OCI-M1 (cell line): ENCODE measurements around the gene ECHS1.
"Not testable (repeated sequence)": the region's sequence is repeated elsewhere in the genome, so short reads cannot be mapped to it uniquely, and the experiment has no call there.

Experiments
- DNase-seq: peaks from one replicate; lab custom pipeline; 2025; lab: John Stamatoyannopoulos, UW

ECHS1 gene

GRCh38 chr10:133373174-133374090 is at the start of gene ECHS1:
Gene ECHS1 (minus strand): TSS chr10:133373354. CDS start chr10:133373333, 21 bp downstream.
- DNase-seq = peak; percentile 98

DNA sequence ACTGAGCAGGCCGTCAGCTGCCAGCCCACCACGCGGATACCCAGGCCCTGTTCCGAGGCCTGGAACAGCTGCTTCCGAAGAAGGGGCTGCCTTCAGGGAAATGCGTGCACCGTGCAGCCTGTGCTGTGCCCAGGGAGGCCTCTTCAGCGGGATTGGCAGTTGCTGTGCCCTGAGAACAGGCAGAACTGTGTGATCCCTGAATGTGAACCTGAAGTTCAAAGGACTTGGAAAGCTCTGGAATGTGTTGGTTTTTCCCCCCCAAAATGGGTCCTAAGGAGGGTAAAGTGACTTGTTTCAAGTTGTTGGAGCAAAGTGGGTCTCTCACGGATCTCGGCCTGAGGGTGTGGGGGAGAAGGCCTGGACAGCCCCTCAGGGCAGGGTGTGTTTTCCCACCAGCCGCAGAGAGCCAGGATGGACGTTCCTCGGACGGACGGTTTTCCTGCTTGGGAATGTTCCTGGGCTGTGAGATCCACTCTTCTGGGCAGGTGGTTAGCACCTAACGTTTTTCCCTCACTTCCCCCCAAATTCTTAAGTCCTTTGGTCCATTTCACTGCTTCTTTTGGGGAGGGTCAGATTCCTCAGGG is 49.2 kb upstream of the ECHS1 start:
- no peak for DNase-seq

- DNase-seq = no peak
Measured at GRCh38 chr10:133421336-133422222, 48.4 kb upstream of the ECHS1 start.

GRCh38 chr10:133420579-133420978 is 47.4 kb upstream of the ECHS1 start:
- no peak for DNase-seq

DNA sequence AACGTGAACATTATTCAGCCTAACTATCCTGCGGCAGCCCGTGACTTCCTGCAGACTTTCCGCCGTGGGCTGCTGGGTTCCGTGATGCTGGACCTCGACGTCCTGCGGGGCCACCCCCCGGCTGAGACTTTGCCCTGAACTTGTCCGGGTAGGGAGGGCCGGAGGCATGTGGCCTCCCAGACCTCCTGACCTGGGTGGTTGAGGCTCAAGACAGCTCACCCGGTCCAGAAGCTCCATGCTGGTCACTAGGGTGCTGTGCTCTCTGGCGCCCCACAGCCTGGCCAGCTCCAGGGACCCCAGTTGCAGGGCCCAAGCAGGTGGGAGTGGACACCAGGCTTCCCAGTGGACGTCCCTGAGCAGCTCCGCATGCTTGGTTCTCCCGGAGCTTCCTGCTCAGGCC is 46.9 kb upstream of the ECHS1 start:
- no peak for DNase-seq

DNA sequence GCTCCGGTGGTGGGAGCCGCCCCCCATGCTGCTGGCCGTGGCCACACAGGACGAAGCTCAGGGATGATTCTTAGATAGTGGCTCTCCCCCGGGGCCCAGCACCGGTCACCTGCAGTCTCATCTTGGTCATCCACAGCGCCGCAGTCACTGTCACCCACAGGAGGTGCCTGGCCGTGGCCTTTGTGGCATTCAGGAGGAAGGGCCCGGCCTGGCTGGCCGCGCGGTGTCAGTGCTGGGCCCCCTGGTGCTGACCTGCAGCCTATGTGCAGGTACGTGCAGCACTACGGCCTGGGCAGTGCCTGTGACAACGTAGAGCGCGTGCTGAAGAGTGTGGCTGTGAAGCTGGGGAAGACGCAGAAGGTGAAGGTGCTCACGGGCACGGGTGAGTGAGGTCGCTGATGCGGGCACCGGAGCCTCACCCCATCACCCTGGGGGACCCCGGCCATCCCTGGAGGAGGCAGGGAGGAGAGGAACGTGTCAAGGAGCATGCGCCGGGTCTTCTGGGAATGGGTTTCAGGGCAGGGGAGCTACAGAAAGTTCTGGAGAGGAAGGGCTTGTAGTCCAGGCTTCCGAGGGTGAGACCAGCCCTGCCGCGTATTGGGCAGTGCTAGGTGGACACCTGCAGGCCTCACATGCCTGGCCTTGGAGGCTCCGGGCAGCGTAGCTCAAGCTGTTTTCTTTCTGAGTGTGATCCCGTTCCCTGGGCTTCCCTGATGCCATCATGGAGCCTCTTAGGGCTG is 46.2 kb upstream of the ECHS1 start:
- no peak for DNase-seq

DNA sequence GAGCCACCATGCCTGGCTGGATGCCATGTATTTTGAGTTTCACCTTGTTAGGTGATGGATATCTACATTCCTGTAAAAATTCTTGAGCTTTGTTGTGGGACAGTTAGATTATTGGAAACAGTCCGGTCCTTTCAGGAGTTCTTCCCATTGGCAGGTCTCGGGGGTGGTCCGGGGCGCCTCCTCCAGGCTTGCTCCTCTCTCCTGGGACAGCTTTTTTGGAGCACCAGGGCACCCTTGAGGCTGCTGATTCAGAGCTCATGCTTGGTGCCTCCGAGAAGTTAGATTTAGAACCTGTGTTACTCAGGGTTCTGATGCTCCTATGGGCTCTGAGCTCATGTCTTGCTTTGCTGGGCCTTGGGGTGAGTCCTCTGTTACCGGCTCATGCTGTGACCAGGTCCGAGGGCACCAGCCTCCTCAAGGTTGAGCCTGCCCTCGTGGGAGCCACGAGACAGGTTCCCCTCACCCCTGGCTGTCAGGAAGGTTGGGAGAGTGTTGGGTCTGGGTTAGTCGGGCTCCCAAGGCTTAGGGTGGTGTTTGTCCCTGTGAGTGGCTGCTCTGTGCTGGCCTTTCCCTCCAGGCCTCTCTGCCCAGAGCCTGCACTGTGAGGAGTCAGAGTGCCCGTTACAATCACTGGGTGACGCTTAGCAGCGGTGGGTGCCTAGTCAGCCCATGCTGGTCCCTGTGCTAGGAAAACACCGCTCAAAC is 45.3 kb upstream of the ECHS1 start:
- DNase-seq = no peak

DNA sequence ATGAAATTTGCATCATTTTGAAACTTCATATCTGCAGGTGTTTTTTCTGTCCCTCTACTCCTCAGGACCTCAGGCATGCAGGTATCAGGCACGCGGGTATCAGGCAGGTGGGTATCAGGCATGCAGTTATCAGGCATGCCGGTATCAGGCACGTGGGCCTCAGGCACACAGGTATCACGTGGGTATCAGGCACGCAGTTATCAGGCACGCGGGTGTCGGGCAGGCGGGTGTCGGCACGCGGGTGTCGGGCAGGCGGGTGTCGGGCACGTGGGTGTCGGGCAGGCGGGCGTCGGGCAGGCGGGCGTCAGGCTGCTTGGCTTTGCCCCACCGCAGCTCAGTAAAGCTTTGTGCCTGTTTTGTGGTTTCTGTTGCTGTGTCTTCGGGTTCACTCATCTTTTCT is 42.6 kb upstream of the ECHS1 start:
- DNase-seq = no peak

DNA sequence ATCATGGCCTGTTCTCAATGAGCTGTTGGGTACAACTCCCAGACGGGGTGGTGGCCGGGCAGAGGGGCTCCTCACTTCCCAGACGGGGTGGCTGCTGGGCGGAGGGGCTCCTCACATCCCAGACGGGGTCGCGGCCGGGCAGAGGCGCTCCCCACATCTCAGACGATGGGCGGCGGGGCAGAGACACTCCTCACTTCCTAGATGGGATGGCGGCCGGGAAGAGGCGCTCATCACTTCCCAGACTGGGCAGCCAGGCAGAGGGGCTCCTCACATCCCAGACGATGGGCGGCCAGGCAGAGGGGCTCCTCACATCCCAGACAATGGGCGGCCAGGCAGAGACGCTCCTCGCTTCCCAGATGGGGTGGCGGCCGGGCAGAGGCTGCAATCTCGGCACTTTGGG is 41.2 kb upstream of the ECHS1 start:
- DNase-seq = not testable (repeated sequence)

DNA sequence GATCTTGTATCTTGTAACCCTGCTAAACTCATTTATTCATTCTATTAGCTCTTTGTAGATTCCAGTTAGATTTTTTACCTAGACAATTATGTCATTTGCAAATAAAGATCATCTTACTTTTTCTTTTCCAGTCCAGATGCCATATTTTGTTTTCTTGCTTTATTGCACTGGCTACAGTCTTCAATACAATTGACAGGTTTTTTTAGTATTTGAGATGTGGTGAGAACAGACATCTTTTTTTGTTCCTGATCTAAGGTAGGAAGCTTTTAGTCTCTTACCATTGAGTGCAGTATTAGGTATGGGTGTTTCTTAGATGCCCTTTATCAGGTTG is 39.2 kb upstream of the ECHS1 start:
- no peak for DNase-seq

GRCh38 chr10:133411523-133412380 is 38.6 kb upstream of the ECHS1 start:
- no peak for DNase-seq

DNA sequence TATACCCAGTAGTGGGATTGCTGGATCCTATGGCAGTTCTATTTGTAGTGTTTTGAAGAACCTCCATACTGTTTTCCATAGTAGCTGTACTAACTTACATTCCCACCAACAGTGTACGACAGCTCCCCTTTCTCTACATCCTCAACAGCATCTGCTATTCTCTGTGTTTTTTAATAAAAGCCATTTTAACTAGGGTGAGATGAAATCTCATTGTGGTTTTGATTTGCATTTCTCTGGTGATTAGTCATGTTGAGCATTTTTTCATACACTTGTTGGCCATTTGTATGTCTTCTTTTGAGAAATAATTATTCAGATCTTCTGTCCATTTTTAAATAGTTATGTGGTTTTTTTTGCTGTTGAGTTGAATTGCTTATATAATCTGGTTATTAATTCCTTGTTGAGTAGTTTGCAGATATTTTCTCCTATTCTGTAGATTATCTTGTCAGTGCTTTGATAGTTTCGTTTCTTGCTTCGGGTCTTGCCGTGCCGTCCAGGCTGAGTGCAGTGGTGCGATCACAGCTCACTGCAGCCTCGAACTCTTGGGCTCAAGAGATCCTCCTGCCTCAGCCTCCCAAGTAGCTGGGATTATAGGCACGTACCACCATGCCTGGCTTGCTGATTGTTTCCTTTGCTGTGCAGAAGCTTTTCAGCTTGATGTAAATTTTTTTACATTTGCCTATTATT is 32.8 kb upstream of the ECHS1 start:
- no peak for DNase-seq

- DNase-seq = no peak
Measured at GRCh38 chr10:133405272-133405671, 32.1 kb upstream of the ECHS1 start.

DNA sequence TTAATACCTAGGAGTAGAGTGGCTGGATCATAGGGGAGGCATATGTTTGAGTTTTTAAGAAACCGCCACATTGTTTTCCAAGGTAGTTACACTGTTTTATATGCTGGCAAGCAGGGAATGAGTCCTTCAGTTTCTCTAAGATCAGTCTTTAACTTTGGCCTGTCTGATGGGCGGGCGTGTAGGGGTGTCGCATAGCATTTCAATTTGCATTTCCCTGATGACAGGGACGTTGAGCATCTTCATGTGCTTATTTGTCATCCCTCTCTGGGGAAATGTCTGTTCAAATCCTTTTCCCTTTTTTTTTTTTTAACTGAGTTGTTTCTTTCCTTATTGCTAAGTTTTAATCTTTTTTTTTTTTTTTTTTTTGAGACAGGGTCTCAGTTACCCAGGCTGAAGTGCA is 30.6 kb upstream of the ECHS1 start:
- no peak for DNase-seq

DNA sequence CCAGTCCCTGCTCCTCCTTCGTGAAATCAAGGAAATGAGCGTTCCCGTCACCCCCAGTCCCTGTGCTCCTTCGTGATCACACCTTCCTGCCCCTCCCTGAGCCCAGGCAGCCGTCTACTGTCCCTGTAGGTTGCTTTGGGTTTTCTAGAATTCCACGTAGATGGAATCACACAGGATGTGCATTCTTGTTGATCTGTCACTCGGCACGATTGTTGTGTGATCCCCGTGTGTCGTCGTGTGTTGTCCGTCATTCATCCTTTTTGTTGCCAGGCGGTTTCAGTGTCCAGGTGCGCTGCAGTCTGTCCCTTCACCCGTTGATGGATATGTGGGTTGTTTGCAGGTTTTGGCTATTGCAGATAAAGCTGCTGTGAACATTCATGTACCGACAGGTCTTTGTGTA is 30.2 kb upstream of the ECHS1 start:
- no peak for DNase-seq

DNA sequence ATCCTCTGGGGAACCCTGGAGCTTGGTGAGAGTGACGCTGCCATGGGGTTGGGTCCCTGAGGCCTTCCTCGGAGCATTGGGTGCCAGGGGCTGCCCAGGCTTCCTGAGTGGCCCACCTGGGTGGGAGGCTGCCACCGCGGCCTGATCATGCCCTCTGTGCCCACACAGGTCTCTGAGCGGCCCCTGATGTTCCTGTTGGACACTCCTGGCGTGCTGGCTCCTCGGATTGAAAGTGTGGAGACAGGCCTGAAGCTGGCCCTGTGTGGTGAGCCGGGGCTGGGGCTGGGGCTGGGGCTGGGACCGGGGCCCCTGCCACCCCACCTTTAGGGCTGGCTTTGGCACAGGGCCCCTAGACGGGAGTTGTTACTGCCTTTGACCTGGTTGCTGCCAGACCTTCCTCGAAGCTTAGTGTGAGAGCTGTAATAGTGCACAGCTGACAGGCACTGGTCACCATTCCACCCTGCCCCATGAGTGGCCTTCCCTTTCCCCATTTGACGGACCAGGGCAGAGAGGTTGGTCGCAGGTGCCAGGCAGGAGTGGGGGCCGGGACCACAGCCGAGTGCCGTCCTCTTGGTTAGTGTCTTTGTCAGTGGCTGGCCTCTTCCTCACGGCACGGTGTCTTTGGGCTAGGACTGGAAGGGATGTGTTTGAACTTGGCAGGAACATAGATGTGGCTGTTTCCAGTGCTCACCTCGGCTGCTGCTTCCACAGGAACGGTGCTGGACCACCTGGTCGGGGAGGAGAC is 29.0 kb upstream of the ECHS1 start:
- no peak for DNase-seq

- DNase-seq = no peak
Measured at GRCh38 chr10:133401500-133401899, 28.3 kb upstream of the ECHS1 start.

GRCh38 chr10:133400624-133401424 is 27.7 kb upstream of the ECHS1 start:
- no peak for DNase-seq
